Measurements from ENCODE around the gene CYP4Z1. TPM values are rescaled to one million over a fixed set of nuclear protein-coding genes. Genes with fewer than 3 reads are reported as not detected.
"Not testable (repeated sequence)": the region's sequence is repeated elsewhere in the genome, so short reads cannot be mapped to it uniquely, and the experiment has no call there.

Gene CYP4Z1
- total RNA-seq, 2 experiments from 2014 or later = not detected

- TF ChIP-seq CTCF (conservative IDR thresholded peaks at IDR 0.05; ENCODE audit: low read length) (no peak), EZH2phosphoT487 (IDR thresholded peaks at IDR 0.05; ENCODE audit: borderline replicate concordance, low read depth, low read length) (no peak)
These were observed 80.2 kb downstream of the CYP4Z1 start for GRCh38 chr1:47147047-47147785.

DNA sequence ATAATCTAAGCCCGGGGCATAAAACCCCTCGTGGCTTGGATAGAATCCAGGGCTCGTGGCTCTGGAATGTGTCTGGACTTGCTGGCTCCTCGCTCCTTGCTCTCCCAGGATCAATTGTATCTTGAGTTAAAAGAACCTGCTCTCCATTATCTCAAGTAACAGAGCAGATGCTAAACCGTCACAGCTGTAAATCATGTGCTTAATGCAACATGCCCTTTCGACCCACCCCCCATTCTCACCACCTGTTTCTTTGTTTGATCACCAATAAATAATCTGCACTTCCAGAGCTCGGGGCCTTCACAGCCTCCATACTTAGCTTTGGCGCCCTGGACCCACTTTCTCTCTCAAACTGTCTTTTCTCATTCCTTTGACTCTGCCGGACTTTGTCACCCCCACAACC is 82.1 kb downstream of the CYP4Z1 start:
- H3K9me3 ChIP-seq (ENCODE audit: low read length); H3K79me2 ChIP-seq (ENCODE audit: insufficient read depth, low read depth, low read length); H3K27ac ChIP-seq (ENCODE audit: low read depth, low read length, poor library complexity, severe bottlenecking); intact Hi-C loops (cut with micrococcal nuclease; ENCODE audit: unreplicated experiment); H3K4me2 ChIP-seq (ENCODE audit: low read length); DNase-seq (ENCODE audit: low spot score); H3K9me2 ChIP-seq (ENCODE audit: insufficient read depth, low read length); CTCF ChIA-PET (ENCODE audit: unreplicated experiment); H4K20me1 ChIP-seq (ENCODE audit: insufficient read depth, low read length); H3K4me3 ChIP-seq (ENCODE audit: low read depth, low read length, poor library complexity, severe bottlenecking); BruUV-seq (replicated peaks); POLR2A ChIA-PET; H2AFZ ChIP-seq (ENCODE audit: low read length); H3K4me1 ChIP-seq (ENCODE audit: insufficient read depth, low read length, poor library complexity, severe bottlenecking); H3K36me3 ChIP-seq (ENCODE audit: insufficient read depth, low read length): not testable (repeated sequence)

More at GRCh38 chr1:47147047-47147785, 80.2 kb downstream of the CYP4Z1 start:
- CTCF ChIA-PET (ENCODE audit: unreplicated experiment) = no interaction called here
- H4K20me1 ChIP-seq (ENCODE audit: insufficient read depth, low read length) = no peaks in the 10 kb centered on the region
- DNase-seq (ENCODE audit: low spot score) = no peak
- intact Hi-C loops (cut with micrococcal nuclease; ENCODE audit: unreplicated experiment) = no loop called here
- no peaks in the 10 kb centered on the region for H3K9me3 ChIP-seq (ENCODE audit: low read length)
- no peak overlapping the region for H3K4me2 ChIP-seq (ENCODE audit: low read length)
- no peaks in the 10 kb centered on the region for H3K4me1 ChIP-seq (ENCODE audit: insufficient read depth, low read length, poor library complexity, severe bottlenecking)
- no peak overlapping the region for H3K27ac ChIP-seq (ENCODE audit: low read depth, low read length, poor library complexity, severe bottlenecking)
- no peak overlapping the region for H3K4me3 ChIP-seq (ENCODE audit: low read depth, low read length, poor library complexity, severe bottlenecking)
- no peak overlapping the region for H2AFZ ChIP-seq (ENCODE audit: low read length)
- no peaks in the 10 kb centered on the region for H3K79me2 ChIP-seq (ENCODE audit: insufficient read depth, low read depth, low read length)
- H3K36me3 ChIP-seq (ENCODE audit: insufficient read depth, low read length) = no peaks in the 10 kb centered on the region
- BruUV-seq (replicated peaks) = no TSS peak
- POLR2A ChIA-PET = no interaction called here
- H3K9me2 ChIP-seq (ENCODE audit: insufficient read depth, low read length) = no peaks in the 10 kb centered on the region

GRCh38 chr1:47156457-47156856 is 89.4 kb downstream of the CYP4Z1 start:
- H4K20me1 ChIP-seq (ENCODE audit: insufficient read depth, low read length); H3K9me3 ChIP-seq (ENCODE audit: low read length): not testable (repeated sequence)

GRCh38 chr1:47157957-47158356 is 90.9 kb downstream of the CYP4Z1 start:
- intact Hi-C loops (cut with micrococcal nuclease; ENCODE audit: unreplicated experiment); H3K79me2 ChIP-seq (ENCODE audit: insufficient read depth, low read depth, low read length); H4K20me1 ChIP-seq (ENCODE audit: insufficient read depth, low read length); H3K4me2 ChIP-seq (ENCODE audit: low read length); H3K4me1 ChIP-seq (ENCODE audit: insufficient read depth, low read length, poor library complexity, severe bottlenecking); POLR2A ChIA-PET; H3K36me3 ChIP-seq (ENCODE audit: insufficient read depth, low read length); DNase-seq (ENCODE audit: low spot score); BruUV-seq (replicated peaks); H3K4me3 ChIP-seq (ENCODE audit: low read depth, low read length, poor library complexity, severe bottlenecking); H3K27ac ChIP-seq (ENCODE audit: low read depth, low read length, poor library complexity, severe bottlenecking); H3K9me2 ChIP-seq (ENCODE audit: insufficient read depth, low read length); CTCF ChIA-PET (ENCODE audit: unreplicated experiment); H3K9me3 ChIP-seq (ENCODE audit: low read length); H2AFZ ChIP-seq (ENCODE audit: low read length): not testable (repeated sequence)

More at GRCh38 chr1:47156457-47156856, 89.4 kb downstream of the CYP4Z1 start:
- H3K27ac ChIP-seq (ENCODE audit: low read depth, low read length, poor library complexity, severe bottlenecking); intact Hi-C loops (cut with micrococcal nuclease; ENCODE audit: unreplicated experiment); H2AFZ ChIP-seq (ENCODE audit: low read length); H3K4me1 ChIP-seq (ENCODE audit: insufficient read depth, low read length, poor library complexity, severe bottlenecking); DNase-seq (ENCODE audit: low spot score); H3K9me2 ChIP-seq (ENCODE audit: insufficient read depth, low read length); H3K36me3 ChIP-seq (ENCODE audit: insufficient read depth, low read length); H3K4me3 ChIP-seq (ENCODE audit: low read depth, low read length, poor library complexity, severe bottlenecking); H3K4me2 ChIP-seq (ENCODE audit: low read length); BruUV-seq (replicated peaks); POLR2A ChIA-PET; CTCF ChIA-PET (ENCODE audit: unreplicated experiment); H3K79me2 ChIP-seq (ENCODE audit: insufficient read depth, low read depth, low read length): not testable (repeated sequence)

Data from OCI-LY7 (cell line).